Progenitor cell of endocrine pancreas (in vitro differentiated cells): ENCODE measurements around the gene ATP6AP1. TPM values are rescaled to one million over a fixed set of nuclear protein-coding genes. Genes with fewer than 3 reads are reported as not detected.
A peak's percentile ranks its signal among the peaks of the same experiment; 100 is the strongest.

Experiments used
- DNase-seq: peaks from one replicate; pipeline ENCODE4 v3.0.0; 2021; ENCODE audit warnings: low spot score; ENCODE audit not compliant: unreplicated experiment
- H3K27ac Mint-ChIP-seq: 2 replicates; pipeline ENCODE4 v1.8.0; 2021; ENCODE audit warnings: mild to moderate bottlenecking, moderate library complexity, mixed read lengths
- H3K27me3 Mint-ChIP-seq: 2 replicates; pipeline ENCODE4 v1.8.0; 2021; ENCODE audit warnings: mixed read lengths
- H3K36me3 Mint-ChIP-seq: 2 replicates; pipeline ENCODE4 v1.8.0; 2022; ENCODE audit warnings: mixed read lengths; ENCODE audit not compliant: insufficient read depth
- H3K4me1 Mint-ChIP-seq: 2 replicates; pipeline ENCODE4 v1.8.0; 2021; ENCODE audit warnings: low read depth, mixed read lengths
- H3K4me3 Mint-ChIP-seq: 2 replicates; pipeline ENCODE4 v1.8.0; 2021; ENCODE audit warnings: low read depth, mild to moderate bottlenecking, moderate library complexity, mixed read lengths
- H3K9me3 Mint-ChIP-seq: 2 replicates; pipeline ENCODE4 v1.8.0; 2021; ENCODE audit warnings: low read depth, mixed read lengths
- total RNA-seq: library from RNA; stranded (reverse); gene quantifications from 2 replicates; pipeline ENCODE4 v1.2.1, GENCODE V29; 2021
- TF ChIP-seq, protein P1 (sequence below): fragments of 200-600 bp; sonication (generic); IDR thresholded peaks from one replicate; pipeline ENCODE4 v1.5.0; 2021; ENCODE audit warnings: antibody characterized with exemption, mild to moderate bottlenecking; ENCODE audit not compliant: unreplicated experiment

The ATP6AP1 gene
- total RNA-seq, 1 donor from 2014 or later, result 82.1 TPM

- TF ChIP-seq, protein P1, sequence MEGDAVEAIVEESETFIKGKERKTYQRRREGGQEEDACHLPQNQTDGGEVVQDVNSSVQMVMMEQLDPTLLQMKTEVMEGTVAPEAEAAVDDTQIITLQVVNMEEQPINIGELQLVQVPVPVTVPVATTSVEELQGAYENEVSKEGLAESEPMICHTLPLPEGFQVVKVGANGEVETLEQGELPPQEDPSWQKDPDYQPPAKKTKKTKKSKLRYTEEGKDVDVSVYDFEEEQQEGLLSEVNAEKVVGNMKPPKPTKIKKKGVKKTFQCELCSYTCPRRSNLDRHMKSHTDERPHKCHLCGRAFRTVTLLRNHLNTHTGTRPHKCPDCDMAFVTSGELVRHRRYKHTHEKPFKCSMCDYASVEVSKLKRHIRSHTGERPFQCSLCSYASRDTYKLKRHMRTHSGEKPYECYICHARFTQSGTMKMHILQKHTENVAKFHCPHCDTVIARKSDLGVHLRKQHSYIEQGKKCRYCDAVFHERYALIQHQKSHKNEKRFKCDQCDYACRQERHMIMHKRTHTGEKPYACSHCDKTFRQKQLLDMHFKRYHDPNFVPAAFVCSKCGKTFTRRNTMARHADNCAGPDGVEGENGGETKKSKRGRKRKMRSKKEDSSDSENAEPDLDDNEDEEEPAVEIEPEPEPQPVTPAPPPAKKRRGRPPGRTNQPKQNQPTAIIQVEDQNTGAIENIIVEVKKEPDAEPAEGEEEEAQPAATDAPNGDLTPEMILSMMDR, result no peak
- Mint-ChIP-seq H3K27ac (no peak overlapping the region), H3K36me3 (peaks cover 6% of the 10 kb centered on the region), H3K27me3 (no peaks in the 10 kb centered on the region), H3K9me3 (no peaks in the 10 kb centered on the region), H3K4me1 (no peaks in the 10 kb centered on the region), H3K4me3 (no peak overlapping the region)
- DNase-seq, result no peak
Measured at GRCh38 chrX:154471839-154472684, 43.6 kb downstream of the ATP6AP1 start.

DNA sequence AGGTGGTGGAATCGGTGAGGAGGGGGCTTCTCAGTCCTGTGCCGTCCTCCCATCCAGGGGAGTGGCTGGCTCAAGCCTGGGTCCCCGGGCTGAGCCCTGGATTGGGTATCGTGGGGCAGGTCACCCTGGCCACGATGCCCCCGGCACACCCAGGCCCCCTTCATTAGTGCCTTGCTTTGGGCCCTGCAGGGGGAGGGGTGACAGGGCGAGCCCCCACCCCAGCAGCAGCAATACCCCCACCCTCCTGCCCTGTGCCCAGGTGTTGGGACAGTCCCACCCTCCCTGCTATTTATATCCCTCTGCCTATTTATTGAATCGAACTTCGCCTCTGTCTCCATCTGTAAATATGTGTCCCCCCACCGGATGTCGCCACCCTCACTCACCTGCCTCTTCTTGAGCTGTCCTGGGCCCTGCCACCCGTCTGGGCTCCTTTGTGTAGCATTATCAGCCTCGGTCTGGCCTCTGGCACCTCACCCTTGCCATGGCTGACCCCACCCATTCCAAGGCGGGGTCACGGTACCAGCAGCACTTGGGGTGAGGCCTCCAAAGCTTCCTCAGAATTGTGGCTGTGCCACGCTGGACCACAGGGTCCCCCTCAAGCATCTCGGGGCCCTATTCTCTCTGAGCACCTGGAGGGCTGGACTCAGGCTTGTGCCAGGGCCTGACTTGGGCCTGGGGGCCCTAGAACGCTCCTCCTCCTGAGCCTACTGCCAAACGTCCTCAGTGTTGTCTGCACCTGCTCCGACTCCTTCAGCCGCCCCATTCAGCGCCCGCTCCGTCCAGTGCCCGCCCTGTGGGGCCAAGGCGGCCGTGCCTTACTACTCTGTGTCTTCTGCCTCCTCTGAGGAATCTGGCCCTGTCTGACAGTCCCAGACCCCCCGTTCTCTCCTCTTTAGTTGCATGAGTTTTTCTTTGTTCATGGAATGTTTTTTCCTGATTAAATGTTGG, 44.5 kb downstream of the ATP6AP1 start:
- no peak for DNase-seq
- Mint-ChIP-seq H3K27me3 (no peaks in the 10 kb centered on the region), H3K36me3 (peaks cover 6% of the 10 kb centered on the region), H3K9me3 (no peaks in the 10 kb centered on the region), H3K4me3 (no peak overlapping the region), H3K4me1 (no peaks in the 10 kb centered on the region), H3K27ac (no peak overlapping the region)
- TF ChIP-seq, protein P1, result no peak

- no peak for DNase-seq
- H3K9me3 Mint-ChIP-seq, result no peaks in the 10 kb centered on the region
- H3K4me1 Mint-ChIP-seq, result no peaks in the 10 kb centered on the region
- TF ChIP-seq, protein P1, result no peak
- H3K27me3 Mint-ChIP-seq, result no peaks in the 10 kb centered on the region
- peaks cover 6% of the 10 kb centered on the region for H3K36me3 Mint-ChIP-seq
- peak overlapping the region; percentile 89 for H3K27ac Mint-ChIP-seq
- no peak overlapping the region for H3K4me3 Mint-ChIP-seq
Measured at GRCh38 chrX:154473683-154474082, 45.2 kb downstream of the ATP6AP1 start.

GRCh38 chrX:154476821-154477220, 48.3 kb downstream of the ATP6AP1 start:
- no peaks in the 10 kb centered on the region for H3K4me1 Mint-ChIP-seq
- H3K36me3 Mint-ChIP-seq, result peaks cover 2% of the 10 kb centered on the region
- H3K9me3 Mint-ChIP-seq, result no peaks in the 10 kb centered on the region
- DNase-seq, result no peak
- peak overlapping the region; percentile 31 for H3K4me3 Mint-ChIP-seq
- TF ChIP-seq, protein P1, result no peak
- no peaks in the 10 kb centered on the region for H3K27me3 Mint-ChIP-seq
- H3K27ac Mint-ChIP-seq, result no peak overlapping the region

GRCh38 chrX:154477891-154478477, 49.5 kb downstream of the ATP6AP1 start:
- Mint-ChIP-seq H3K9me3 (no peaks in the 10 kb centered on the region), H3K27ac (no peak overlapping the region), H3K27me3 (no peaks in the 10 kb centered on the region), H3K4me3 (peak overlapping the region; percentile 75), H3K36me3 (peaks cover 2% of the 10 kb centered on the region), H3K4me1 (no peaks in the 10 kb centered on the region)
- TF ChIP-seq, protein P1, result no peak
- no peak for DNase-seq
